Gastrocnemius medialis (tissue), 4 donors: ENCODE results near the gene LBHD2. TPM values are rescaled to one million over a fixed set of nuclear protein-coding genes. Genes with fewer than 3 reads are reported as not detected.

Experiments
- ATAC-seq, 2 donors: fragments of 150-250 bp; one replicate each; pipeline ENCODE4 v1.9.1; 2016
- DNase-seq, 2 donors: peaks; one replicate each; pipeline ENCODE4 v3.0.0-alpha.2; 2019
- H3K27ac ChIP-seq, 4 donors: fragments of 200-600 bp; sonication (generic); 1 replicate in 1 of 4; 2 replicates in 3 of 4; pipeline ENCODE4 v1.5.1; 2016 to 2018; ENCODE audit warnings: mild to moderate bottlenecking in 2 of 4, moderate library complexity in 1 of 4
- H3K27me3 ChIP-seq, 3 donors: fragments of 200-600 bp; sonication (generic) in 2 of 3; 1 replicate in 1 of 3; 2 replicates in 2 of 3; pipeline versions ENCODE4 v1.5.1 to v1.6.0; 2016 to 2019; ENCODE audit warnings: mild to moderate bottlenecking in 1 of 3, moderate library complexity in 1 of 3
- H3K36me3 ChIP-seq, 2 donors: fragments of 200-600 bp; sonication (generic) in 1 of 2; one replicate each; pipeline ENCODE4 v1.5.1; 2017 to 2018
- H3K4me1 ChIP-seq, 2 donors: fragments of 200-600 bp; sonication (generic) in 1 of 2; one replicate each; pipeline ENCODE4 v1.5.1; 2016 to 2017; ENCODE audit warnings: mild to moderate bottlenecking in 2 of 2
- H3K4me3 ChIP-seq, 4 donors: fragments of 200-600 bp; sonication (generic) in 3 of 4; 1 replicate in 1 of 4; 2 replicates in 3 of 4; pipeline ENCODE4 v1.5.1; 2016 to 2019; ENCODE audit warnings: mild to moderate bottlenecking in 2 of 4
- H3K9me3 ChIP-seq, 3 donors: fragments of 200-600 bp; sonication (generic) in 2 of 3; 1 replicate in 1 of 3; 2 replicates in 2 of 3; pipeline ENCODE4 v1.5.1; 2016 to 2019
- POLR2A ChIP-seq, 2 donors: fragments of 450-650 bp; IDR thresholded peaks; one replicate each; pipeline ENCODE4 v1.6.1; 2017; ENCODE audit warnings: antibody characterized with exemption in 2 of 2, mild to moderate bottlenecking in 2 of 2, moderate library complexity in 2 of 2
- in situ Hi-C, 4 donors: fragments of 200-750 bp; cut with MboI; loops; one replicate each; pipeline versions ENCODE4 v1.15.0 to v1.8.0; 2017; ENCODE audit warnings: low sequenced_read_pairs in 4 of 4
- intact Hi-C: fragments of 100-400 bp; cut with DNase I; formaldehyde crosslinking; loops from one replicate; pipeline ENCODE4 v1.15.1; 2023; ENCODE audit warnings: low total_unique reads
- total RNA-seq, 4 donors: library from RNA; depleted of rRNA; stranded (reverse); fragments of >200 nt; gene quantifications; one replicate each; pipeline versions ENCODE4 v1.1.0 to v1.2.3, GENCODE V29; 2016
- TF ChIP-seq, protein P1 (sequence below), 5 experiments: fragments of 450-650 bp in 3 of 5; fragments of 200-600 bp in 2 of 5; sonication (generic) in 2 of 5; IDR thresholded peaks in 4 of 5; conservative IDR thresholded peaks in 1 of 5; 1 replicate in 4 of 5; 2 replicates in 1 of 5; pipeline ENCODE4 v1.5.1; 2016 to 2019; ENCODE audit warnings: antibody characterized with exemption in 5 of 5, mild to moderate bottlenecking in 3 of 5, moderate library complexity in 3 of 5

Gene LBHD2
- total RNA-seq, 4 donors from 2014 or later = not detected

DNA sequence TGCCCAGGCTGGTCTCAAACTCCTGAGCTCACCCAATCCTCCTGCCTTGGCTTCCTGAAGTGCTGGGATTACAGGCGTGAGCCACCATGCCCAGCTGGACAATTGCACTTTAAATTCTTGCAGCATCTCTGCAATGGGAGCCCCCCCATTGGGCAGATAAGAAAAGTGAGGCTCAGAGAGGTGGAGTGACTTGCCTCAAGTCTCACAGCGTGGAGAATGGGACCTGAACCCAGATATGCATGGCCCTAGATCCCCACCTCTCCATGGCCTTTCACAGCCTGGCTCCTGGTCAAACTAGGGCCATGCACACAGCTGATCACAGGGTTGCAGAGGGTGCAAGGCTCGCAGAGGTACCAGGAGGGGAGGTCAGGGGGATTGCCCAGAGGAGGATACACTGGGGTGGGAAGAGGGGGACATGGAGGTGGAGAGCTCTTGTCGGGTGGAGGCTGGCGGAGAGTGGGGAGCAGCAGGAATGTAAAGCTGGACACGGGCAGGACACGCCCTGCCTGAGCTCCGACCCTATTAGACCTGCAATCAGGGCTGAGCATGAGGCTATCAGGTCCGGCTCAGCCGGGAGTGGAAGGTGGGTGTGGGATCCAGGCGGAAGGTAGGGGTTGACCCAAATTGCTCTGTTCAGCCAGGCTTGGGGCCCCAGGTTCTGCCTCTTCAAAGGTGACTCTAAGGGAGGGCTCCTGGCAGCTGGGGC is 17.4 kb downstream of the LBHD2 start:
- Histone ChIP-seq H3K36me3 (no peaks in the 10 kb centered on the region), H3K27me3 (peaks cover 31 to 45% (median 40%) of the 10 kb centered on the region in 3 donors), H3K4me3 (no peak overlapping the region), H3K4me1 (peaks cover 0 to 14% of the 10 kb centered on the region in 2 donors), H3K9me3 (no peaks in the 10 kb centered on the region), H3K27ac (no peak overlapping the region)
- TF ChIP-seq POLR2A (IDR thresholded peaks at IDR 0.05) = no peak
- TF ChIP-seq, protein P1, sequence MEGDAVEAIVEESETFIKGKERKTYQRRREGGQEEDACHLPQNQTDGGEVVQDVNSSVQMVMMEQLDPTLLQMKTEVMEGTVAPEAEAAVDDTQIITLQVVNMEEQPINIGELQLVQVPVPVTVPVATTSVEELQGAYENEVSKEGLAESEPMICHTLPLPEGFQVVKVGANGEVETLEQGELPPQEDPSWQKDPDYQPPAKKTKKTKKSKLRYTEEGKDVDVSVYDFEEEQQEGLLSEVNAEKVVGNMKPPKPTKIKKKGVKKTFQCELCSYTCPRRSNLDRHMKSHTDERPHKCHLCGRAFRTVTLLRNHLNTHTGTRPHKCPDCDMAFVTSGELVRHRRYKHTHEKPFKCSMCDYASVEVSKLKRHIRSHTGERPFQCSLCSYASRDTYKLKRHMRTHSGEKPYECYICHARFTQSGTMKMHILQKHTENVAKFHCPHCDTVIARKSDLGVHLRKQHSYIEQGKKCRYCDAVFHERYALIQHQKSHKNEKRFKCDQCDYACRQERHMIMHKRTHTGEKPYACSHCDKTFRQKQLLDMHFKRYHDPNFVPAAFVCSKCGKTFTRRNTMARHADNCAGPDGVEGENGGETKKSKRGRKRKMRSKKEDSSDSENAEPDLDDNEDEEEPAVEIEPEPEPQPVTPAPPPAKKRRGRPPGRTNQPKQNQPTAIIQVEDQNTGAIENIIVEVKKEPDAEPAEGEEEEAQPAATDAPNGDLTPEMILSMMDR (IDR thresholded peaks at IDR 0.05 in 4 of 5, conservative IDR thresholded peaks at IDR 0.05 in 1 of 5) = no peak
- in situ Hi-C loops = loop anchor here in 3 of 4 donors (10.0 kb wide), 2 partner anchors 83 to 183 kb away; no protein-coding TSS in a partner anchor
- DNase-seq (no peak), ATAC-seq (no peak)
- intact Hi-C loops = no loop called here

DNA sequence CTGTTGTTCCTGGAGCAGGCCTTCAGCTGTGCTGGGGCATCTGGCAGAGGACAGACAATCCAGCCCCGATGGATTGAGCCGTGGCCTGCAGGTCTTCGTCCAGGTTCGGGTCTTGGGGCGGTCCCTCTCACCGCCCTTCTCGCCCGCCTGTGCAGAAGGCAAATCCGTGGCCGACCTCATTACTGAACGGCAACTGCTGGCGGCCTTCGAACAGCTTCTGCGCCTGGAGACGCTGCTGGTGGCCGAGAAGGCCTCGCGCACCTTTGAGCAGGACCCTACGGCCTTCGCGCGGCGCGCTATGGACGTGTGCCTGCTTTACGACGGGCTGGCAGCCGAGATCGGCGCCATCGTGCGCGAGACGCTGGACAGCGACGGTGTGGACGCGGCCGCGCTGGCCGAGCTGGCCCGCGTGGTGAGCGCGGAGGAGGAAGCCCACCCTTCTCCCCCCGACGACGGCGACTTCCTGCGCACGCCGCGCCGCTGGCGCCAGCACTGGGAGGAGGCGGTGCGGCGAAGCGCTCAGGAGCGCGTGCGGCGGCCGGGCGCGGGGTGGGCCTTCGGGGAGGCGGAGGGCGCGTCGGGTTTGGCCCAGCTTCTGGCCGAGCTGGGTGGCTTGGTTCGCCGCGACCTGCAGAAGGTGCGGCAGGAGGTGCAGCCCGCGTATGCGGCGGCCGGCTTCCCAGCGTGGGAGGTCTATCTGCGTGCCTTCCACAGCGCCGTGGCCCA is 18.1 kb downstream of the LBHD2 start:
- no peaks in the 10 kb centered on the region for H3K9me3 ChIP-seq
- DNase-seq (no peak), ATAC-seq (no peak)
- H3K4me1 ChIP-seq = peaks cover 0 to 14% of the 10 kb centered on the region in 2 donors
- H3K36me3 ChIP-seq = no peaks in the 10 kb centered on the region
- H3K27me3 ChIP-seq = peaks cover 31 to 45% (median 40%) of the 10 kb centered on the region in 3 donors
- intact Hi-C loops (no loop called here), in situ Hi-C loops (loop anchor here in 3 of 4 donors (10.0 kb wide), 2 partner anchors 83 to 183 kb away; no protein-coding TSS in a partner anchor)
- no peak overlapping the region for H3K4me3 ChIP-seq
- no peak overlapping the region for H3K27ac ChIP-seq
- TF ChIP-seq POLR2A (IDR thresholded peaks at IDR 0.05) = no peak
- TF ChIP-seq, protein P1 (IDR thresholded peaks at IDR 0.05 in 4 of 5, conservative IDR thresholded peaks at IDR 0.05 in 1 of 5) = no peak

DNA sequence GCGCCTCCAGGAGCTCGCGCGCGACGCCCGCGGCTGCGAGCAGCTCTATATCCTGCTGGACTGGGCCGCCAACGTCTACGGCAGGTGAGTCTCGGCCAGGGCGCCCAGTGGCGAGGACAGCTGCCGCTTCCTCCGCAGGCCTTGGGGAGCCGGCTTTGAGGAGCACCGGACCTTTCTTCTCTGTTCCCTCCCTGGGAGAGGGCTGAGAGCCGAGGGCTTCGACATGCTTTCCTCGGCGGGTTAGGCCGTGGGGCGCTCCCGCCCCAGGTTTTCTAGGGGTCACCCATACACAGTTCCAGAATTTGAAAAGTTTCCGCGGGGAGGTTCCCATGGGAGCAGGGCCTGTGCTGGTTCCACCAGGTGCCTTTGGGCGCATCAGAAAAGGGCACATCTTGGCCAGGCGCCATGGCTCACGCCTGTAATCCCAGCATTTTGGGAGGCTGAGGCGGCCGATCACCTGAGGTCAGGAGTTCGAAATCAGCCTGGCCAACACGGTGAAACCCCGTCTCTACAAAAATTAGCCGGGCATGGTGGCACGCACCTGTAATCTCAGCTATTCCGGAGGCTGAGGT is 18.8 kb downstream of the LBHD2 start:
- Histone ChIP-seq H3K4me1 (peaks cover 0 to 14% of the 10 kb centered on the region in 2 donors), H3K4me3 (no peak overlapping the region), H3K27me3 (peaks cover 31 to 45% (median 40%) of the 10 kb centered on the region in 3 donors), H3K27ac (no peak overlapping the region), H3K36me3 (no peaks in the 10 kb centered on the region), H3K9me3 (no peaks in the 10 kb centered on the region)
- DNase-seq (no peak), ATAC-seq (no peak)
- in situ Hi-C loops = loop anchor here in 3 of 4 donors (10.0 kb wide), 2 partner anchors 82 to 182 kb away; no protein-coding TSS in a partner anchor
- TF ChIP-seq, protein P1 (IDR thresholded peaks at IDR 0.05 in 4 of 5, conservative IDR thresholded peaks at IDR 0.05 in 1 of 5) = no peak
- no peak for TF ChIP-seq POLR2A (IDR thresholded peaks at IDR 0.05)
- intact Hi-C loops = no loop called here

- Histone ChIP-seq H3K36me3 (no peaks in the 10 kb centered on the region), H3K27ac (no peak overlapping the region), H3K4me3 (peak overlapping the region in 2 of 4 donors; percentile 2 to 25), H3K27me3 (peaks cover 31 to 45% (median 40%) of the 10 kb centered on the region in 3 donors), H3K9me3 (no peaks in the 10 kb centered on the region), H3K4me1 (peaks cover 0 to 14% of the 10 kb centered on the region in 2 donors)
- TF ChIP-seq, protein P1 (IDR thresholded peaks at IDR 0.05 in 4 of 5, conservative IDR thresholded peaks at IDR 0.05 in 1 of 5) = peak in 1 of 5 experiments; percentile 17
- no peak for TF ChIP-seq POLR2A (IDR thresholded peaks at IDR 0.05)
- intact Hi-C loops = loop anchor here (1.0 to 2.0 kb wide), 2 partner anchors 23 to 78 kb away; no protein-coding TSS in a partner anchor
- DNase-seq = no peak
- in situ Hi-C loops = loop anchor here in 3 of 4 donors (10.0 kb wide), 2 partner anchors 81 to 181 kb away; no protein-coding TSS in a partner anchor
- ATAC-seq = no peak
Measured at GRCh38 chr14:103103461-103104388, 19.7 kb downstream of the LBHD2 start.
